Aorta (tissue), 5 donors: Measurements from ENCODE around the gene PROK2. TPM values are rescaled to one million over a fixed set of nuclear protein-coding genes. Genes with fewer than 3 reads are reported as not detected.

Experiments
- ATAC-seq: fragments of 200-7000 bp; cut with Tn5 transposase; one replicate; pipeline ENCODE4 v1.9.1; 2022; ENCODE audit warnings: moderate library complexity; ENCODE audit not compliant: low FRiP score
- DNase-seq, 2 donors: peaks; one replicate each; pipeline ENCODE4 v3.0.0-alpha.2; 2020
- H3K27ac ChIP-seq, 2 donors: one replicate each; pipeline ENCODE4 v1.5.1; 2013; ENCODE audit warnings: low read length in 2 of 2, mild to moderate bottlenecking in 2 of 2, moderate library complexity in 2 of 2, control low read depth in 1 of 2, inconsistent platforms in 1 of 2, low read depth in 1 of 2
- H3K27me3 ChIP-seq, 2 donors: one replicate each; pipeline ENCODE4 v1.6.1; 2013; ENCODE audit warnings: control low read depth in 1 of 2, low read length in 1 of 2, mild to moderate bottlenecking in 1 of 2, moderate library complexity in 1 of 2; ENCODE audit not compliant: insufficient read depth in 2 of 2, control insufficient read depth in 1 of 2
- H3K36me3 ChIP-seq, 2 donors: one replicate each; pipeline ENCODE4 v1.6.1; 2013; ENCODE audit warnings: control low read depth in 1 of 2, low read length in 1 of 2, mild to moderate bottlenecking in 1 of 2; ENCODE audit not compliant: insufficient read depth in 2 of 2, control insufficient read depth in 1 of 2
- H3K4me1 ChIP-seq, 2 donors: one replicate each; pipeline ENCODE4 v1.6.1; 2013; ENCODE audit warnings: low read length in 2 of 2, control low read depth in 1 of 2, mild to moderate bottlenecking in 1 of 2, moderate library complexity in 1 of 2; ENCODE audit not compliant: insufficient read depth in 2 of 2, control insufficient read depth in 1 of 2
- H3K4me3 ChIP-seq, 2 donors: one replicate each; pipeline ENCODE4 v1.5.1; 2013; ENCODE audit warnings: low read length in 2 of 2, control low read depth in 1 of 2, mild to moderate bottlenecking in 1 of 2
- H3K9me3 ChIP-seq: one replicate; pipeline ENCODE4 v1.6.1; 2013; ENCODE audit warnings: mild to moderate bottlenecking, low read length; ENCODE audit not compliant: control insufficient read depth
- WGBS, 2 donors: extraction: QIAGEN DNeasy Blood & Tissue Kit; methylation state at CpG; one replicate each; pipeline ENCODE4 v1.1.7; 2013; 5-methylcytosine and 5-hydroxymethylcytosine counted together
- intact Hi-C, 2 donors: fragments of 100-400 bp; cut with DNase I; formaldehyde crosslinking; loops; one replicate each; pipeline versions ENCODE4 v1.14.2 to v1.15.0; 2022
- polyA plus RNA-seq, 2 donors: library from polyadenylated mRNA; stranded (reverse); fragments of 200-250 nt; gene quantifications; one replicate each; pipeline ENCODE4 v1.2.3, GENCODE V29; 2013
- total RNA-seq, 2 donors: library from RNA; stranded (reverse); fragmentation: NEBNext Ultra II Directional; extraction: Animal tissue kit (Norgen Biotek cat#: 25700); gene quantifications; one replicate each; pipeline ENCODE4 v1.2.1, GENCODE V29; 2021
- donor health status: healthy with polysubstance abuse.
- donor health status: Bipolar disorder and iron deficiency.
- donor health status: DM: no; HTN: no; CAD: no.
- donor health status: DM: no; HTN: no; CAD: no.
- donor health status: DM: yes; HTN: yes; CAD: no.

The PROK2 gene
- total and polyA plus RNA-seq, 4 donors, result 0.64 to 3.8 (median 1.4) TPM

DNA sequence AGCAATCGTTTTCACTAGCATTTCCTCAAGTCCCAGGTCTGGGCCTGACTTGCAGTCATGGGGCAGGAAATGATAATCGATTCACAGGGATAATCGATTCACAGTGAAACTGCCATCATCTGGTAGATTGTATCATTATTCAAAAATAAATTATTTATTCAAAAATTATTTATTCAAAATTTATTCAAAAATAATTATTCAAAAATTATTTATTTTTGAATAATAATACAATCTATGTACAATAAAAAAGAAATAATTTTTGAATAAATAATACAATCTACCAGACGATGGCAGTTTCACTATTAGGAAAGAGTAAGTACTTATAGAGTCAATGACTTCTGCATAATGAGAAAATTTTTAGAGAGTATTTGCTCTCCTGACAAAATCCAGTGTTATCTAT lies 28.1 kb upstream of the PROK2 start:
- Histone ChIP-seq H3K4me1 (no peaks in the 10 kb centered on the region), H3K27me3 (no peaks in the 10 kb centered on the region), H3K4me3 (no peak overlapping the region), H3K9me3 (peaks cover 6% of the 10 kb centered on the region), H3K36me3 (no peaks in the 10 kb centered on the region), H3K27ac (no peak overlapping the region)
- ATAC-seq, result no peak
- intact Hi-C loops, result no loop called here
- 95% methylated on average over 4 of the region's 4 CpGs for WGBS, 2 donors
- no peak for DNase-seq

DNA sequence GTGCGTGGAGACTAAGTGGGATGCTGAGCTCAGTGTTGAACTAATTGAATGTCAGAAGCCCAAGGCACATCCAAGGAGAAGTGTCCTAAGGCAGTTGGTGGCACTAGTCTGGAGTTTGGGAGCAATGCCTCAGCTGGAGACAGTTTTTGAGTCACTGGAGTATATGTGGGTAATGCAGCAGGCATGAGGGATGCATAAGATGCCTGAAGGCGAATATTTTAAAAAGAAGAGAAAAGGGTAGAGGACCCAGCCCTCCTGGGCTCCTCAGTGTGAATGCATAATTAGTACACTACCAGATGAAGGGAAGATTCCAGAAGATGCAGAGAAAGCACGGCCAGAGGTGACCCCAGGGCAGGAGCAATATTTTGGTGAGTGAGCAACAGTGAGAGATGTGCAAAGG lies 25.1 kb upstream of the PROK2 start:
- H3K4me1 ChIP-seq, result no peaks in the 10 kb centered on the region
- H3K9me3 ChIP-seq, result peaks cover 6% of the 10 kb centered on the region
- intact Hi-C loops, result no loop called here
- no peak overlapping the region for H3K27ac ChIP-seq
- ATAC-seq (no peak), DNase-seq (no peak)
- 94 to 97% methylated on average over 3 of the region's 3 CpGs for WGBS, 2 donors
- H3K4me3 ChIP-seq, result no peak overlapping the region
- no peaks in the 10 kb centered on the region for H3K36me3 ChIP-seq
- no peaks in the 10 kb centered on the region for H3K27me3 ChIP-seq

DNA sequence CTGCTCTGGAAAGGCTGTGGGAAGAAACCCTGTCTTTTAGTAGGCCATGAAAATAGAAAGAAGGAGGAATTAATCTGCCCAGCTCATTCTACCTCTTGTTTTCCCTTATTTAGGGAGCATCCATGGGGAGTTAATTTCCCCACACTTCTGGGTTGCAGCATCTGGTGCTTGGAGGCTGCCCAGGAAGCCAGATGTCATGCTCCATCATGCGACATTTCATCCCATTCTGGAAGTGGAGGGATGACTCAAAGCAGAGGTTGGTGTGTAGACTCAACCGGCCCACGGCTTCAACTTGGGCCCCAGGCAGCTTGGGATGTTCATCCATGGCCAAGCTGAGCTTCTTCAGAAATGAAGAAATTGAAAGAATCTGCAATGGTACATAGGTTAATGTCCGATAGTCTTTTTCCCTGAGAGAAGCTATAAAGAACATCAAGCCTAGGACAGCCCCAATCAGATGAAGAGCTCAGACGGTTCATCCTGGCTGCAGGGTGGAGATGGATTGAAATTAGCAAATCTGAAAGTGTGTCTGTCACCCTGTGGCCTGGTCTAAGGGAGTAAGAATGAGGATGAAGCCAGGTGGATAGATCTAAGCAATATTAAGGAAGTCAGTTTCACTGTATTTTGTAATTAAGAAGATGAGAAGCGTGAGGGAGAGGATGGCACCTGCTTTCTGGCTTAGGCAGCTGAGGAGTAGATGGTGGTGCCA lies 24.5 kb upstream of the PROK2 start:
- H3K4me3 ChIP-seq, result no peak overlapping the region
- no peaks in the 10 kb centered on the region for H3K27me3 ChIP-seq
- WGBS, 2 donors, result 95 to 98% methylated on average over 6 of the region's 6 CpGs
- intact Hi-C loops, result no loop called here
- H3K27ac ChIP-seq, result no peak overlapping the region
- H3K4me1 ChIP-seq, result no peaks in the 10 kb centered on the region
- no peaks in the 10 kb centered on the region for H3K36me3 ChIP-seq
- H3K9me3 ChIP-seq, result peaks cover 6% of the 10 kb centered on the region
- ATAC-seq (no peak), DNase-seq (no peak)

DNA sequence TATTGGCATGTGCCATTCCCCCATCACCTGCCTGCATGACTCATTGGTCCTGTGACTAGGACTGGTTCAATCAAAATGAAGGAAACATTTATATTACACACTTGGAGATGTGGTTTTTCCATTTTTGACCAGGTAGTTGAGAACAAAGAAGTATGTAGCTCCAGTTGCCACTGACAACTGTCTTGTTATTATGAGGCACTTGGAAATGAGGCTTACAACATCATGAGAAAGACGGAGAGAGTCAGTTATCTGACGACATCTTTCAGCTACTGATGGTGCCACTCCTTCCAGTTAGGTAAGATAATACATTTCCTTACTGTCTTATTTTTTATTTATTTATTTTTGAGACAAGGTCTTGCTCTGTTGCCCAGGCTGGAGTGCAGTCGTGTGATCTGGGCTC lies 21.8 kb upstream of the PROK2 start:
- DNase-seq (no peak), ATAC-seq (no peak)
- H3K36me3 ChIP-seq, result no peaks in the 10 kb centered on the region
- H3K4me3 ChIP-seq, result no peak overlapping the region
- WGBS, 2 donors, result 77 to 87% methylated on average over 3 of the region's 3 CpGs
- H3K4me1 ChIP-seq, result no peaks in the 10 kb centered on the region
- intact Hi-C loops, result no loop called here
- no peak overlapping the region for H3K27ac ChIP-seq
- H3K9me3 ChIP-seq, result peaks cover 3% of the 10 kb centered on the region
- no peaks in the 10 kb centered on the region for H3K27me3 ChIP-seq

DNA sequence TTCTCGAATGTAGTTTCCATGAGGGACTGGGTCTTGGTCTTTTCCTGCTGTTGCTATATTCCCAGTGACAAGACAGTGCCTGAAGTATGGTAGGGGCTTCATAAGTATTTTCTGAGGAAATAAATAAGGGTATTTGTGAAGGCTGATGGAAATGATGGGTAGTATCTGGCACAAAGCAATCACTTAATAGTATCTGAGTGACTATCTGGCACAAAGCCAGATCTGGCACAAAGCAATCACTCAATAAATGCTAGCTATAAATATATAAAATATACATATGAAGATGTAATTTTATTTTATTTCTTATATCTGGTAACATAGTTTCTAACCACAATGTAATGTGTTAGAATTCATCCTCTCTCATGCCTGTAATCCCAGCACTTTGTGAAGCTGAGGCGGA lies 20.7 kb upstream of the PROK2 start:
- no peak for ATAC-seq
- no peaks in the 10 kb centered on the region for H3K36me3 ChIP-seq

DNA sequence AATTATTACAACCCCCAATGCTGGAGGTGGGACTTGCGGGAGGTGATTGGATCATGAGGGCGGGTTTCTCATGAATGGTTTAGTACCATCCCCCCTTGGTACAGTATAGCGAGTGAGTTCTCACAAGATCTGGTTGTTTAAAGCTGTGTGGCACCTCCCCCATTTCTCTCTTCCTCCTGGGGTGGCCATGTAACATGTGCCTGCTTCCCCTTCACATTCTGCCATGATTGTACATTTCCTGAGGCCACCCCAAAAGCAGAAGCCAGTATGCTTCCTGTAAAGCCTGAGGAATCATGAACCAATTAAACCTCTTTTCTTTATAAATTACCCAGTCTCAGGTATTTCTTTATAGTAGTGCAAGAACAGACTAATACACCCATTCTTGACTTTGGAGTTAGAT lies 20.3 kb upstream of the PROK2 start:
- 94 to 100% methylated on average over 3 of the region's 3 CpGs for WGBS, 2 donors
- H3K27me3 ChIP-seq, result no peaks in the 10 kb centered on the region
- ATAC-seq, result no peak
- intact Hi-C loops, result no loop called here
- DNase-seq, result no peak
- peaks cover 3% of the 10 kb centered on the region for H3K9me3 ChIP-seq
- H3K27ac ChIP-seq, result no peak overlapping the region
- H3K4me3 ChIP-seq, result no peak overlapping the region
- H3K4me1 ChIP-seq, result no peaks in the 10 kb centered on the region
- H3K36me3 ChIP-seq, result no peaks in the 10 kb centered on the region

More for the DNA sequence above, 20.7 kb upstream of the PROK2 start:
- Histone ChIP-seq H3K27me3 (no peaks in the 10 kb centered on the region), H3K27ac (no peak overlapping the region), H3K9me3 (peaks cover 3% of the 10 kb centered on the region), H3K4me1 (no peaks in the 10 kb centered on the region), H3K4me3 (no peak overlapping the region)
- DNase-seq, result no peak
- intact Hi-C loops, result no loop called here
- WGBS, 2 donors, result 91 to 92% methylated on average over 2 of the region's 2 CpGs

DNA sequence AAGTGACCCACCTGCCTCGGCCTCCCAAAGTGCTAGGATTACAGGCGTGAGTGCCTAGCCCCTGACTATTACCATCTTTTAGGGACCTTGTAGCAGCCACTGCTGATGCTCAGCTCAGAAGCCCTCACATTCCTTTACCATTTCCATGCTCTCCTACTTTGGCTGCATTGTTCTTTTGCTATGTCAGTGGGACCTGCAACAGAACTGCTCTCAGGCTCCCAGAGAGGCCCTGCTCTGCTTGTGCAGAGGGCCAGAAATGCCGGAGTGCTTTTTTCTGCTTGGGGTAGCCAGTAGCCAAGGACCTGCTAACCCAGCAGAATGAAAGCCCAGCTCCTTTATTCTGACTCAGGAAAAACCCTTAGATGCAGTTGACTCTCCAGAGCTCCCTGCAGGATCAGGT lies 18.3 kb upstream of the PROK2 start:
- H3K4me3 ChIP-seq, result no peak overlapping the region
- no peaks in the 10 kb centered on the region for H3K36me3 ChIP-seq
- intact Hi-C loops, result no loop called here
- WGBS, 2 donors, result 87 to 88% methylated on average over 3 of the region's 3 CpGs
- no peaks in the 10 kb centered on the region for H3K9me3 ChIP-seq
- H3K27me3 ChIP-seq, result no peaks in the 10 kb centered on the region
- H3K27ac ChIP-seq, result no peak overlapping the region
- H3K4me1 ChIP-seq, result no peaks in the 10 kb centered on the region
- DNase-seq, result no peak
- no peak for ATAC-seq

DNA sequence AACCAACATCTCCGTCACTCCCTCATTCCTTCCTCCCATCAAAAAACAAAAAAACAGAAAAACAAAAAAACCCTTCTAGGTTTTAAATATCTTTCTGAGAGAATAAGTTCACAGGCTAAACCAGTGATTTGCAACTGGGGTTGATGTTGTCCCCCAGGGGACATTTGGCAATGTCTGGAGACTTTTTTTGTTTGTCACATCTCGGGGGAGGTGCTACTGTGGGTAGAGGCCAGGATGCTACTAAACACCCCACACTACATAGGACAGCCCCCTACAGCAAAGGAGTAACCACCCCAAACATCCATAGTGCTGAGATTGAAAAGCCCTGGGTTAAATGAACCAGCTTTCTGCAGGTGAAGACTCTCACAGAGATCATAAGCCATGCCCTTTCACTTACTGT lies 17.0 kb upstream of the PROK2 start:
- no peak overlapping the region for H3K27ac ChIP-seq
- no peaks in the 10 kb centered on the region for H3K27me3 ChIP-seq
- intact Hi-C loops, result no loop called here
- H3K4me1 ChIP-seq, result no peaks in the 10 kb centered on the region
- 94% methylated on average over 2 of the region's 2 CpGs for WGBS, 2 donors
- DNase-seq (no peak), ATAC-seq (no peak)
- no peak overlapping the region for H3K4me3 ChIP-seq
- no peaks in the 10 kb centered on the region for H3K9me3 ChIP-seq
- no peaks in the 10 kb centered on the region for H3K36me3 ChIP-seq

DNA sequence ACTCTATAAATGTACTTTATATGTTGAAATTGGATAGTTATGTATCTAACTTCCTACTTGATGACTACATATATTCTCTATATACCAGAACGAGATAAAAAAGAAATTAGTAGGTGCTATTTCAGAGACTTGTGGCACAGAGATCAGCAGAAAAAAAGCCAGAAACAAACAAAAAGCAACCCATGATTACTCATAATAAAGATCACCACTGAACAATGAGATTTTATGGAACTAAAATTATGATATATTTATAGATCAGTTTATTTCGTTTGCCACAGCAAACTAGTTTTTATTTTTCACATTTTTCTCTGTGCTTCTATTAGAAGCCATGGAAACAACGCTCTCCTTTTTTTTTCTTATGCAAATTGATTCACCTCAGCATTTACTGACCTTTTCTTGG lies 15.1 kb upstream of the PROK2 start:
- no peaks in the 10 kb centered on the region for H3K9me3 ChIP-seq
- no peaks in the 10 kb centered on the region for H3K27me3 ChIP-seq
- no peak for ATAC-seq
- H3K4me3 ChIP-seq, result no peak overlapping the region
- no peak for DNase-seq
- H3K27ac ChIP-seq, result no peak overlapping the region
- WGBS, 2 donors, result 55% methylated on average over 3 of the region's 3 CpGs
- no peaks in the 10 kb centered on the region for H3K36me3 ChIP-seq
- H3K4me1 ChIP-seq, result no peaks in the 10 kb centered on the region
- intact Hi-C loops, result no loop called here
